Left lobe of liver (tissue), 2 donors: ENCODE data around the gene CPOX. TPM values are rescaled to one million over a fixed set of nuclear protein-coding genes. Genes with fewer than 3 reads are reported as not detected.
"Not testable (repeated sequence)": the region's sequence is repeated elsewhere in the genome, so short reads cannot be mapped to it uniquely, and the experiment has no call there.

Experiments used
- ATAC-seq: fragments of 200-7000 bp; cut with Tn5 transposase; one replicate; pipeline ENCODE4 v1.9.1; 2020; ENCODE audit warnings: mild to moderate bottlenecking, moderate library complexity
- DNase-seq: peaks from one replicate; pipeline ENCODE4 v3.0.0-alpha.2; 2020; ENCODE audit warnings: low spot score
- total RNA-seq: library from RNA; stranded (reverse); gene quantifications from one replicate; pipeline ENCODE4 v1.2.1, GENCODE V29; 2021
- donor health status: DM: no; HTN: no; CAD: no; lungs with moderate emphysema.
- donor health status: DM: no; HTN: yes; CAD: no.

Gene CPOX
- total RNA-seq, 1 donor from 2014 or later, result 34.1 TPM

DNA sequence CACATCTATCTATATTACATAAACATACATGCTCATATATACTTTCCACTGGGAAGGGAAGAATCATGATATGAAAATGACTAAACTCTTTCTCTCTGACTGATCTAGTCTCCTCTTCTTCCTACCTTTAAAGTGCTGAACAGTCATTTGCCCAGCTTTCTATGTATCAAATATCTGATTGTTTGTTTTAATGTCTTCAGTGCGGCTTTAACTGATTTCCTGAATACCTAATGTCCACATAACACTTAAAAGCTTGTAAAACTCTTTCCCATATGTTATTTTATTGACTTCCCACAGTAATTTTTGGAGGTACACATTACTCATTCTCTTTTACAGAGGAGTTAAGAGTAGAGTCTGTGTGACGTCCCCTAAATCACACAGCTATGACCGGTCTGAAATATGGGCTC is 28.2 kb downstream of the CPOX start:
- ATAC-seq, result no peak
- no peak for DNase-seq

DNA sequence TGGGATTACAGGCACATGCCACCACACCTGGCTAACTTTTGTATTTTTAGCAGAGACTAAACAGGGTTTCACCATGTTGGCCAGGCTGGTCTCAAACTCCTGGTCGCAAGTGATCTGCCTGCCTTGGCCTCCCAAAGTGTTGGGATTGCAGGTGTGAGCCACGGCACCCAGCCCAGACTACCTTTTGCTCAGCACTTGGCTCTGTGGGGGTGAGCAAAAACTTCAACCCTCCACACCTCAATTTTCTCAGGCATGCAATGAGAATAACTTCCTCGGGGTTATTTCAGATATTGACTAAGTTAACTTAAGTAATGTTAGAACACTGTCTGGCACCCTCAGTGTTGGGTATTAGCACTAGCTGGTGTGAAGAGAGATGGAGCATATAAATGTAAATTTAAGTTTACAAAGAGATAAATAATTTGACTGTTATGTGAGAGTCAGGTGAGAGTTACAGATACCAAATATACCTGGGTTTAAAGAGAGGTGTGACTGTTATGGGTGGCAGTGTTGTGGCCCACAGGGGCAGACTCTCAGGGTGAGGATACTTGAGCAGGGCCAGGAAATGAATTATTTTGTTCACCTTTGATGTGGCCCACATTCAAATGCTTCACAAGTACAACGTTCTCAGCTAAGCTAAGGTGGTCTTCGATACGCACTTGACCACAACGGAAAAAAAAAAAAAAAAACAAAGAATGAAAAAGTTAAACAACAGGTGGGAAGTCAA is 29.0 kb downstream of the CPOX start:
- no peak for ATAC-seq
- DNase-seq, result no peak

DNA sequence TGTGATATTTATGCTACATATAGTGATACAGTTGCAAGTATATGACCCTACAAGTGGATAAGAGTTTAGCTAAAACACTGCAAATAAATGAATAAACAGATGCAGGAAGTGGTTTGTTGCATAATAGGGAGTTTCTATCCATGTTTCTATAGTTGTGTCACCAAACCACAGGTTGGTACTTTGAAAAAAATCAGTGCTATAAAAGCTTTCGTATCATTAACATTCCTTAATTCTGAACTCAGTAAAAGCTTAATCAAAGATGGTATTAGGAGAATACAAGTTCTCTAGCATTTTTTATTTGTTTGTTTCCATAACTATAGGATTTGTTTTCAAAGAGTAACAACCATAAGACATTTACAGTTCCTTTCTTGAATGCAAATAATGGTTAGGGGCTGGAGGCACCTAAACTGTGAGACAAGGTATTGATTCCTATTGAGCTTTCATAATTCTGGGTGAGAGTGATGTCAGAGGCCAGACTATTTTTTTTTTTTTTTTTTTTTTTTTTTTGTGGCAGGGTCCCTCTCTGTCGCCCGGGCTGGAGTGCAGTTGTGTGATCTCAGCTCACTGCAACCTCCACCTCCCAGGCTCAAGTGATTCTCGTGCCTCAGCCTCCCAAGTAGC is 29.6 kb downstream of the CPOX start:
- DNase-seq (no peak), ATAC-seq (no peak)

DNA sequence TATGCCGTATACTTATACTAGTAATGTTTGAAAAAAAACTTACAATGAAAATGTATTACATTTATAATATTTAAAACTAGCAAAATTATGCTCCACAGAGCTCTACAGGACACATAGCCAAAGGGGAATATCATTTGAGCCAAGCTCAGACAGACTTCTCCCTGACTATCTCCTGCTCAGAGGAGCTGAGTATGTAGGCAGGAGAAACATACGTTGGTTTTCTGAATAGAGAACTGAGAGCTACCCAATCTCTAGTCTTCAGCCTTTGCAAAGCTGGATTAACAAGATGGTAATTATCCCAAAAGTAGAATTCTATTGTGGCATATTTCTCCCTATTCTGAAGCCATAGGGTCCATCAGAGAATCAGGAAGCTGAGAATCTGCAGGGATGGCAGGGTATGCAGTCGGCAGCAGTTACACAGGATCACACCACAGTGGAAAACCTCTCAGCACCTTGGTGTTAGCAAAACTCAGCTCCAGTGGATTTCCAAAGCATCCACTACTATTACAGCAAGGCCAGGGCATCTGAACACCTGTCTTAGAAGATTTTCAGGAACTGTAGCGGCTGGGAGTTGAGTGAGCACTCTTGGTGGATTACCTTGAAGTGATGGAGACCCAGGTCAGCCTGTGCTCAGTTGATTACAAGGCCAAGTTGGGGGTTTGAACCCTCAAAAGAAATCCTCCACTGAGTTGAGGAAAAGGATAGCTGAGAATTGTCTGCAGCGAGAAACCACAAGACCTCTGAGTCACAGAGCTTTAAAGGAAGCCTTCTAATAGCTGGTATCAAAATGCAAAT is 31.5 kb downstream of the CPOX start:
- ATAC-seq, result no peak
- DNase-seq, result no peak

DNA sequence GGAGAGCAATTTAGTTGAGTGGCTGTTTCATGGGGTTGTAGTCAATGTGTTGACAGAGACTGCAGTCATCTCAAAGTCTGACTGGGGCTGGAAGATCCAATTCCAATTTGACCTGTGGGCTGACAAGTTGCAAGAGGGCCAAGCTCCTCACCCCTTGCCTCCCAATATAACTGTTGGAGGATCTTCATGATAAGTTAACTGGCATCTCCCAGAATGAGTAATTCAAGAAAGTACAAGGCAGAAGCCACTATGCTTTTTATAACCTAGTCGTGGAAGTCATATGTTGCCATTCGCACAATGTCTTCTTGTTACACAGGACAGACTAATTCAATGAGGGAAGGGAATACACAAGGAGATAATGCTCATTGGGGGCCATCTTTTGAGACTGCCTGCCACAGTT is 32.5 kb downstream of the CPOX start:
- ATAC-seq, result no peak
- DNase-seq, result no peak

DNA sequence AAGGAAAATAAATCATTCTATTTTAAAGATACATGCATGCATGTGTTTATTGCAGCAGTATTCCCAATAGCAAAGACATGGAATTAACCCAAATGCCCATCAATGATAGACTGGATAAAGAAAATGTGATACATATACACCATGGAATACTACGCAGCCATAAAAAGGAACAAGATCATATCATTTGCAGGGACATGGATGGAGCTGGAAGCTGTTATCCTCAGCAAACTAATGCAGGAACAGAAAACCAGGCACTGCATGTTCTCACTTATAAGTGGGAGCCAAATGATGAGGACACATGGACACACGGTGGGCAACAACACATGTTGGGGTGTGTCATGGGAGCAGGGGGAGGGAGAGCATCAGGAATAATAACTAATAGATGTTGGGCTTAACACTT is 33.6 kb downstream of the CPOX start:
- ATAC-seq, DNase-seq: not testable (repeated sequence)

DNA sequence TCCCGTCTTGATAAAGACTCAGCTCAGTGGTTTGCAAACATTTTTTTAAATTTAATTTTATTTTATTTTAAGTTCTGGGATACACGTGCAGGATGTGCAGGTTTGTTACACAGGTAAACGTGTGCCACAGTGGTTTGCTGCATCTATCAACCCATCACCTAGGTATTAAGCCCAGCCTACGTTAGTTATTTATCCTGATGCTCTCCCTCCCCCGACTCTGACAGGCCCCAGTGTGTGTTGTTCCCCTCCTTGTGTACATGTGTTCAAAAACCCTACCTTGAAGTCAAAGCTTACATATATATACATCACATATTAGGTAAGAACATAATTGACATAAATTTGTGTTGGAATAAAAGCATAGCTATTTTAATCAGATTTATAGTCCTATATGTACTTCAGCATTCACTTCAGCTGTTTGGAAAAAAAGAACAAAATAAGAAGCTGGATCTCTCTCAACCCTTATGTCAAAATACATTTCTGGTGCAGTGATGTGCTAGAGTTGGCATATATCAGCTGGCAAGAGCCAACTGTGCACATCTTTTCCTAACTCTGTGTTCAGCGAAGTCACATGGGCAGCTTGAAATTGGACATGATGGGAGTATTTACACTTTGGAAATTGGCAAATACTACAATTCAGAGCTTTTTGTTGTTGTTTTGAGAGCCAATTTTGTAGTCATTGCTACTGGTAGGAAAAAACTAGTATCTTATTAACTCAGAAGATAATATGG is 35.1 kb downstream of the CPOX start:
- ATAC-seq (no peak), DNase-seq (no peak)

DNA sequence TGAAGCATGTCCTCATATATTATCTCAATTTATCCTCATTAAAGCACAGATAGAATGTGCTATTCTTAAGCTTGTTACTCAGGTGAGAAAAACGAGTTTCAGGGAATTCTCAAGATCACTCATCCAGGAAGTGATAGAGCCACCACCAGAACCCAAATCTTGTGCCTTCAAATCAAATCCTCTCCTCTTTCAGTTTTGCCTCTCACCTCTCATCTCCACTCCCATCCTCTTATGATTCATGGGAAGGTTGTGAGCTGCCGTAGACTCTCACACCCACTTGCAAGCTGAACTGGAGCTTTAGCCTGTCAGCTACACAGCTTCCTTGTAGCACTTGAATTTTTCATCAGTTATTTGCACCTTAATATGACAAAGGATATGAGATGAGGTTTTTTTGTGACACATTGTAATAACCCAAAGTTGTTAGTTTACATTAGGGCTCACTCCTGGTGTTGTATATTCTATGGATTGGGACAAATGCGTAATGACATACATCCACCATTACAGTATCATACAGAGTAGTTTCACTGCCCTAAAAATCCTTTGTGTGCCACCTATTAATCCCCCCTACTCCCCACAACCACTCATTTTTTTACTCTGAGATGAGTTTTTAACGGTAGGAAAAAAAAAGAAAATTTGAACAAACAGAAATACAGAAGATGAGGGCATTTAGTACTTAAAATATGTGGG is 35.9 kb downstream of the CPOX start:
- no peak for ATAC-seq

DNA sequence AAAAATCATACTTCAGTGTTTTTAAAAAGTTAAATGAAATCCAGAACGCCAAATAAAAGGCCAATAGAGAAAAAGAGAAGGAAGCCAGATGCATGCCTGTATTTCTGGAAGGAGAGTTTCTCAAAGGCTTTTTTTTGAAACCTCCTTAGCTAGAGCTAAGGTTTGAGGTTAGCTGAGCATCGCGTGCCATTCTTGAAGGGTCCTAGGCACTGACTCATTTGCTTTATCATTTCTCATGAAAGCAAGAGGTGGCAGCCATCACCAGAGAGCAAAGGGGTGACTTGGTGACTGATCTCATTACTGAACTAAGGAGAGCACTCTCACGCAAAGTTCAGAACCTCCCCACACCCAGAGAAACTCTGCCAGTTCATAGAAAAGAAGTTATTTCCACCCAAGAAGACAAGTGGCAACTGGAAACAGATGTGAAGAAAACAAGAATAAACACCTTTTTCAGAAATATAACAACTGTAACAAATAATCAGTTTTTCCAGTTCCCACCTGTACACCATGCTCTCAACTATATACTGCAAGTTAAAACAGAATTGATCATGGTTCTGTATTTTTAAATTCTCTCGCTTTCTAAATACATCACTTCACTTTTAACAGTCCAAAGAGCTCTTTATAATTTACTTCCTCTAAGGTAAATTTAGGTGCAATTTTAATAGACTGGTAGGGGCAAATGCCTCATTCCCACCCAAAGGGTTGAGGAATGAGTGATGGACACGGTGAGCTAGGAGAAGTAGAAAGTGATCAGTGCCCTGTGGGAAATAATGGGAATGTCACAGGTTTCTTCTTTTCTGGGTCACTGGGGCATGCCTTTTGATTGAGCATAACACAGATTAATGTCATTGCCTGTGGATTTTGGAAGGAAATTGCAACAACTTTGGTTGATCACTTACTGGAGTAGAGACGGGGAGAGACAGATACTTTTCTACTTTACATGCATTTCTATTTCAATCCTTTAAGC is 37.0 kb downstream of the CPOX start:
- ATAC-seq (no peak), DNase-seq (no peak)

More for the DNA sequence above, 35.9 kb downstream of the CPOX start:
- DNase-seq, result no peak

DNA sequence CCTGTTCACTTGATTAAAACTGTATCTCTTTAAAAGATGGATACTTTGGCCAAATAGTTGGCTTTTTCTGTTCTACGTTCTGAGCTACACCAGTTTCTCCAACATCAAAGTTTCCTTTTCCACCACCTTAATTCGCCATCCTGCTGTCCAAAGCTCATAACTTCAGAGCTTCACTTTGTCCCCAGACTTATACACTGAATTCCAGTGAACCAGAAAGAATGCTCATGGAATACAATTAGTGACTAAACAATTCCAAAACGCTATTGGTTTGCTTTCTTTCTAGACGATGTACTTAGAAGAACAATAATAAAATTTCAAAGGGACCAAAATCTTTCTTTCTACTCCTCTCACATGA is 38.4 kb downstream of the CPOX start:
- DNase-seq (no peak), ATAC-seq (no peak)

DNA sequence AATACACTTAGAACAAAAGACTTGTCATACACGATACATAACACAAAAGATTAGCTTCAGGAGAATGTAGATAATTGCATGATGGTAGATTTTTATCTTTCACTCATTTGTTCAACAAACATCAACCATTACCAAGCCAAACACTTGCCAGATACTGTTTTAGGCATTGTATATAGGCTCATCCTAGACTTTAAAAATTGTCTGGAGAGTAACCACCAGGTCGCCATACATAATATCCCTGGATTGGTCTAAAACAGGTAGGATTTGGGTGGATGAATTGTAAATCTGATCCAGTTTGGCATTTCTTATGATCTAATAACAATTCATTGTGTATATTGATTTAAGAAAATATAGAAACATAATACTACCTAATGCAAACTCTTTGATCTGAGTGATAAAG is 38.8 kb downstream of the CPOX start:
- DNase-seq (no peak), ATAC-seq (no peak)

DNA sequence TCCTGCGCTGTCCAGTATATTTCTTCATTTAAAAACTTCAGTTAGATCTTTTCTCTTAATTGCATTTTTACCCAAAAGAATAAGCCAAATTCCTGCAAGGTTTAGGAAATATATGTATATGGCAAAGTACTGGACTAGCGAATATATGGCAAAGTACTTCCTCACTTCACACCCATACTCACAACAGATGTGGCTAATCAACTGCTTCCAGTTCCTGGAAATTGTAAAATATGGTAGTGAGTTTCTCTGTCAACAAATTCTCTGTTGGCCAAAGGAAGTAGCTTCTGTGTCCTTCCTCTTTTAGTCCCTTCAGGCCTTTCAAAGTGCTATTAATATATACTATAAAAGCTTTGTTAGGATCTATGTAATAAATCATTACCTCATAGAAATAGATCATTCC is 39.7 kb downstream of the CPOX start:
- ATAC-seq, result no peak
- DNase-seq, result no peak

DNA sequence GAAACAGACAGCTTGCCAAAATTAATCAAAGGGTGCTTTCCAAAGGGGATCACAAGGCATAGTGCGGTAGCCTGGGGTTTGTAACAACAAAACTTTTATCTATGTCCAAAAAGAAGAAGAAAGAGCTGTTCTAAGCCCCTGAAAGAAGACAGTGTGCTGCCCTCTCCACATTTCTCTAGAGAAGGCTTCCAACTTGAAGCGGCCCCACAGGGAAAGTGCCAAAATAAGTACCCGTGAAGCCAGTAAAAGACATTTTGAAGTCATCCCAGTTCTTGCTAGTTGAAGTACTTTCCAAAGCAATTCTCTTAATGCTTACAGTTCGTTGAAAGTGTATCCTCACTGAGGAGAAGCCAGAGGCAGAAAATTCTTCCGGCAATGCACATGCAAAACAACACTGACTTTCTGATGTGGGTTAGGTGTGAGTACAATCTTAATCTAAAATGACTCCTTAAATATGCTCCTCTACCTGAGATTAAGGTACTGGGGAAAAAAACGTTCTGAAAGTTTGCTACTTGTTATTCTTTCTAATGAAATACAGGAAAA is 40.3 kb downstream of the CPOX start:
- DNase-seq (no peak), ATAC-seq (no peak)

DNA sequence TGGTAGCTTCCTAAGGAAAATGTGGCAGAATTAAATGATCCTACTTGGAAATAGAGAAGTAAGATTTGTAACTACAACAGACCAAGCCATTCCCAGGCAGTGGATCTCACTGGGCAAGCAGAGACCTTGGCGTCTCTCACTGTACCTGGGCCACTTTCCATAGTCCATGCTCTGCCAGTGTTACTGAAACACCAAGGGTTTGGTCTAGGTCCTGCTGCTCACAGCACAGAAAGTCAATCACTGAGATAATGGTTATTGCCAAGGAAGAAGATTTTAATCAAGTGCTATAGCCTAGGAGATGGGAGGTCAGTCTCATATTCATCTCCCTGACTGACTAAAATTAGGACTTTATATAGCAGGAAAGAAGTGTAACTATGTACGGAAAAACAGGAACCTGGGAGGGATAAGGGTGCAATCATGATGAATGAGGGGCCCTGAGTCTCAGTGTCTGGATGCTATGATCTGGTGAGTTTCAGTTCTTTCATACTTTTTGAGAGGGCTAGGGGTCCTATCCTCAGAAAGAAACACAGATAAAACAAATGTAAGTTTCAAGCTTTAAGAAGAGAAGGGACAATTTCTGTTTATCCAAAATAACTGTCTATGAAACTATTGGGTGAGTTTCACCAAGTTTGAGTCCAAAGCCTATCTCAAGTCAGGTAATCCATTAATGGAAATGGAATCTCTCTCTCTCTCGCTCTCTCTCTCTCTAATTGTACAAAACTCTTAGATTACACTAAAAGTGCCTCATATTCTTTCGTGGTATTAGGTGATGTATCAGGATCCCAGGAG is 41.0 kb downstream of the CPOX start:
- ATAC-seq, result no peak
- no peak for DNase-seq

DNA sequence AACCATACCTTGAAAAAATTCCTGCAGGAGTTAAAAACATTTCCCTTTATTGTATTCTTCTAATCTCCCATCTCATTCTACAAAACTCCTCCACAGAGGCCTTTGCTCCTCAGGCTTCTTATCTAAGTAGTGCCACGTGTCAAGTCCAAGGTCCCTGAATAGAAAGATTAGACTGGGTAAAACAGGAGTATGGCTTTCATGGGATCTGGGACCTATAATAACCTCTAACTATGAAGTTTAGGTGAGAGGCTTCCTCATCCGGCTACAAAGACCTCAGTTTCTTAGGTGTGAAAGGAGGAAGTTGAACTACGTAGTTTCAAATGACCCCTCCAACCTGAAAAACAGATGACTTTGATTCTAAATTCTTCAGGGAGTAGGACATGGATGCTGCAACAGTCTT is 41.7 kb downstream of the CPOX start:
- ATAC-seq (no peak), DNase-seq (no peak)

DNA sequence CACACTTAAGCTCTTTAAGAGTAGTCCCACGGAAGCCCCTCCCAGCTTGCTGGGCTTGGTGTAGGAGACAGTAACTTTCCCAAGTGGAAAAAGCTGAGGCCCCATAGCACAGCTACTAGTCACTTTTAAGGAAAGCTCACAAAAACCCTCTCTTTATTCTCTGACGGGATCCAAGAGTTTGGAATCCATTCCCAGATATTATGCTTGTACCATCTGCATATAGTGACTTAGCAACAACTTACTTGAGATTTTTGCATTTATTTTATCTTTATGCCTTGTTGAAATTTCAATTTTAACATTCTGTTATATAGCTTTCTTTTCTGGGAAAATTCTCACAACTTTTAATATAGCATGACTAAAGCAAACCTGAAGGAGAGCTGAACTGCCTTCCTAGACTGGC is 42.2 kb downstream of the CPOX start:
- DNase-seq, result no peak
- no peak for ATAC-seq

DNA sequence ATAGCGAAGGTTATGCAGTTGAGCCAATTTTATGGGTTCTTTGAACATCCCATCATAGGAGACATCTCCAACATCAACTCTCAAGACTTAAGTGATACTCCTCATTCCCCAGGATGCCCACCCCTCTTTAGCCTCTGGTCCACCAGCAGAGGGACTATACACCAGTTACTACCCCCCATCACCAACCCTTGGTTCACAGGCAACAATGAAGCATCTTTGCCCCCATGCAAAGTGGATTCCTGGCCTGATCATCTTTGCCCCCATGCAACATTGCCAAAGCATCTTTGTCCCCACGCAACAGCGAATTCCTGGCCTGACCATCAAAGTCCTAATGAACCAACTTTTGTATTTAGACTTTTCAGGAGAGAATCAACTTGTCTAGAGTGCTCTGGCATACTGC is 42.6 kb downstream of the CPOX start:
- ATAC-seq (no peak), DNase-seq (no peak)

DNA sequence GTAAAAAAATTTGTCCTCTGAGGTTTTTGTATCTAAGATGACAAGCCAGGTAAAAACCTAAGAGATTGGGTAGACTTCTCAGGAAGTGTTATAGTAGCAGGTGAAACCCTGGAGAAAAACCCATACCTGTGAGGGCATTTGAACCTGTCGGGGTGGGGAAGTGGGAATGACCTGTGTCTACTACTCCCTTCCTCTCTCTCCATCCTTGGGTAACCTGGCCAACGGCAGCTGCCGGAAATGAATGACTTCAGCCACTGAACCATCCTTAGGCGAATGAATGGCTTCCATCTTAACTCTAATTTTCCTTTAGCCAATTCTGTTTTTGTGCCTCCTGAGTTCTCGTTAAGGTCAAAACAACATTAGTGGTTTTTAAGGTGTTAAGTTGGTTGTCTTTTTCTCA is 44.9 kb downstream of the CPOX start:
- no peak for DNase-seq
- no peak for ATAC-seq

DNA sequence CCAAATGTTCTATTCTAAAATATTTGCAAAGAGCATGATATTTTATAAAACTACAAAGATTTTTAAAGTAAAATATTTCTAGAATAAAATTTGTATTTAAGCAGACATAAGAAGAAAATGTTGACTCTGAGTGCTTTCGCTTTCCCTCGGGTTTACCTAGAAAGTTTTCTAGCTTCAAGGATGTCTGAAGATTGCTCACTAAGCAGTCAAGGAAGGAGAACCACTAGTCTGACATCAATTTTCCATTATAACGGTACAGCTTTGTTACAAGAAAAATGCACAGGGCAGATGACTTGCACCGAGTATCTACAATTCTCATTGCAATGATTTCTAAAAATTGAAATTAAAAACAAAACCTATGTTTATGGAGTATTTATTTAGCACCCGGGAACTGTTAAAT is 47.5 kb downstream of the CPOX start:
- no peak for ATAC-seq
- no peak for DNase-seq
